ENCODE measurements around the gene GHR. TPM values are rescaled to one million over a fixed set of nuclear protein-coding genes. Genes with fewer than 3 reads are reported as not detected.

Gene GHR
- total RNA-seq, 1 donor from 2014 or later, result 6.4 TPM

DNA sequence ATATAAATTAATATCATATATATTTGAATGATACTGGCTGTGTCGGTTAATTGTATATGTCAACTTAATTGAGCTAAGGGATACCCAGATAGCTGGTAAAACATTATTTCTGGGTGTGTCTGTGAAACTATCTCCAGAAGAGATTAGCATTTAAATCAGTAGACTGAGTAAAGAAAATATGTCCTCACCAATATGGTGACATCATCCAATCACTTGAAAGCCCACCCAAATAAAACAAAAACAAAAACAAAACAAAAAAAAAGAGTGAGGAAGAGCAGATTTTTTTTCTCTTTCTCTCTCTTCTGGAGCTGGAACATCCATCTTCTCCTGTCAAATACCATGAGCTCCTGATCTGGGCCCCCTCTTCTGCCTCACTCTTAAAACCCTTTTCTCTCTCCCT, 317.7 kb downstream of the GHR start:
- H3K4me3 ChIP-seq, result no peak overlapping the region
- intact Hi-C loops (cut with DNase I), result no loop called here
- H3K9me3 ChIP-seq, result no peaks in the 10 kb centered on the region
- DNase-seq (ENCODE audit: low spot score in 2 of 2), result no peak
- H3K4me1 ChIP-seq, result no peaks in the 10 kb centered on the region
- TF ChIP-seq, protein P1, sequence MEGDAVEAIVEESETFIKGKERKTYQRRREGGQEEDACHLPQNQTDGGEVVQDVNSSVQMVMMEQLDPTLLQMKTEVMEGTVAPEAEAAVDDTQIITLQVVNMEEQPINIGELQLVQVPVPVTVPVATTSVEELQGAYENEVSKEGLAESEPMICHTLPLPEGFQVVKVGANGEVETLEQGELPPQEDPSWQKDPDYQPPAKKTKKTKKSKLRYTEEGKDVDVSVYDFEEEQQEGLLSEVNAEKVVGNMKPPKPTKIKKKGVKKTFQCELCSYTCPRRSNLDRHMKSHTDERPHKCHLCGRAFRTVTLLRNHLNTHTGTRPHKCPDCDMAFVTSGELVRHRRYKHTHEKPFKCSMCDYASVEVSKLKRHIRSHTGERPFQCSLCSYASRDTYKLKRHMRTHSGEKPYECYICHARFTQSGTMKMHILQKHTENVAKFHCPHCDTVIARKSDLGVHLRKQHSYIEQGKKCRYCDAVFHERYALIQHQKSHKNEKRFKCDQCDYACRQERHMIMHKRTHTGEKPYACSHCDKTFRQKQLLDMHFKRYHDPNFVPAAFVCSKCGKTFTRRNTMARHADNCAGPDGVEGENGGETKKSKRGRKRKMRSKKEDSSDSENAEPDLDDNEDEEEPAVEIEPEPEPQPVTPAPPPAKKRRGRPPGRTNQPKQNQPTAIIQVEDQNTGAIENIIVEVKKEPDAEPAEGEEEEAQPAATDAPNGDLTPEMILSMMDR (IDR thresholded peaks at IDR 0.05), result no peak
- H3K36me3 ChIP-seq, result no peaks in the 10 kb centered on the region
- H3K27ac ChIP-seq, result no peak overlapping the region
- H3K27me3 ChIP-seq, result no peaks in the 10 kb centered on the region

DNA sequence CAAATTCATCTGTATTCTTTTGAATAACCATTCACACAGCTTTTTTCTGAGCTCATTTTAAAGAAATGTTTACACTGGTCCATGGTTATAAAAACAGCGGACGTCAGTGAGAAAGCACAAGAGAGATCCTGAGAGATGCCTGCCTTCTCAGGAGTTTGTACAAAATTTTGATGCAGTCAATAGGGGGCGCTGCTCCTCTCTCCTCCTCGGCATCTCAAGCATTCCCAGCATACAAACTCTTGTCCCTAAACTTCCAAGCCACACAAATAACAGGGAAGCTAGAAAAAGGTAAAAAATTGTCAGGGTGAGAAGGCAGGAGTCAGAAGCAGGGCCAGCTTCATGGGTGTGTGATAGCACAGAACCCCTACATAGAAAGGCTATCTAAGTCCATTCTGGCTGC, 322.2 kb downstream of the GHR start:
- TF ChIP-seq, protein P1 (IDR thresholded peaks at IDR 0.05), result no peak
- H3K4me1 ChIP-seq, result peaks cover 0 to 6% of the 10 kb centered on the region in 2 donors
- H3K9me3 ChIP-seq, result no peaks in the 10 kb centered on the region
- no peak overlapping the region for H3K27ac ChIP-seq
- DNase-seq (ENCODE audit: low spot score in 2 of 2), result no peak
- no peak overlapping the region for H3K4me3 ChIP-seq
- no peaks in the 10 kb centered on the region for H3K27me3 ChIP-seq
- intact Hi-C loops (cut with DNase I), result no loop called here
- no peaks in the 10 kb centered on the region for H3K36me3 ChIP-seq

DNA sequence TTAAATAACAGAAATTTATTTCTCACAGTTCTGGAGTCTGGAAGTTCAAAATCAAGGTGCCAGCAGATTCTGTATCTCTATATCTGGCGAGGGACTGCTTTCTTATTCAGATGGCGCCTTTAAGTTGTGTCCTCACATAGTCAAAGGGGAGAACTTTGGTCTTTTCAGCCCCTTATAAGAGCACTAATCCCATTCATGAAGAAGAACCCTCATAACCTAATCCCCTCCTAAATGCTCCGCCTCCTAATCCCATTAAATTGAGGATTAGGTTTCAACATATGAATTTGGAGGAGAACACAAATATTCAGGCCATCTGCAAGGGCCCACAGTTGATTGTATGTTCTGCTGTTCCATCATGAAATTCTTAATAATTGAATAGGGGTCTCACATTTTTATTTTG, 322.6 kb downstream of the GHR start:
- Histone ChIP-seq H3K4me1 (peaks cover 0 to 6% of the 10 kb centered on the region in 2 donors), H3K9me3 (no peaks in the 10 kb centered on the region), H3K27ac (no peak overlapping the region), H3K36me3 (no peaks in the 10 kb centered on the region), H3K4me3 (no peak overlapping the region), H3K27me3 (no peaks in the 10 kb centered on the region)
- TF ChIP-seq, protein P1 (IDR thresholded peaks at IDR 0.05), result no peak
- intact Hi-C loops (cut with DNase I), result no loop called here
- DNase-seq (ENCODE audit: low spot score in 2 of 2), result no peak

GRCh38 chr5:42749020-42749419, 325.8 kb downstream of the GHR start:
- Histone ChIP-seq H3K4me1 (peaks cover 0 to 6% of the 10 kb centered on the region in 2 donors), H3K36me3 (no peaks in the 10 kb centered on the region), H3K27ac (no peak overlapping the region), H3K4me3 (no peak overlapping the region), H3K27me3 (no peaks in the 10 kb centered on the region), H3K9me3 (no peaks in the 10 kb centered on the region)
- DNase-seq (ENCODE audit: low spot score in 2 of 2), result no peak
- TF ChIP-seq, protein P1 (IDR thresholded peaks at IDR 0.05), result no peak
- intact Hi-C loops (cut with DNase I), result no loop called here

DNA sequence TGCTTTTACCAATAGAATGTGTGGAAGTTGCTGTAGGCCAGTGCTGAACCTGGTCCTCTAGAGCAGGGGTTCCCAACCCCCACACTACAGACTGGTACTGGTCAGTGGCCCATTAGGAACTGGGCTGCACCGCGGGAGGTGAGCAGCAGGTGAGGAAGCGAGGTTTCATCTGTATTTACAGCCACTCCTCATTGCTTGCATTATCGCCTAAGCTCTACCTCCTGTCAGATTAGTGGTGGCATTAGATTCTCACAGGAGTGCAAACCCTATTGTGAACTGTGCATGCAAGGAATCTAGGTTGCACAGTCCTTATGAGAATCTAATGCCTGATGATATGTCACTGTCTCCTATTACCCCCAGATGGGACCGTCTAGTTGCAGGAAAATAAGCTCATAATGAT, 327.3 kb downstream of the GHR start:
- DNase-seq (ENCODE audit: low spot score in 2 of 2), result no peak

More for the DNA sequence above, 327.3 kb downstream of the GHR start:
- Histone ChIP-seq H3K4me1 (peaks cover 0 to 6% of the 10 kb centered on the region in 2 donors), H3K27me3 (no peaks in the 10 kb centered on the region), H3K9me3 (no peaks in the 10 kb centered on the region), H3K4me3 (no peak overlapping the region), H3K36me3 (no peaks in the 10 kb centered on the region), H3K27ac (no peak overlapping the region)
- TF ChIP-seq, protein P1 (IDR thresholded peaks at IDR 0.05), result no peak
- intact Hi-C loops (cut with DNase I), result no loop called here

Measured in ascending aorta (tissue), 2 donors.